CD4-positive, alpha-beta T cell treated with Interleukin-4 for 1 hour (primary cell): ENCODE data around the gene SEMA6D.

ENCODE experiments used
- DNase-seq, 2 donors: peaks; one replicate each; pipeline ENCODE4 v3.0.0-alpha.2; 2020 to 2022

SEMA6D gene

DNA sequence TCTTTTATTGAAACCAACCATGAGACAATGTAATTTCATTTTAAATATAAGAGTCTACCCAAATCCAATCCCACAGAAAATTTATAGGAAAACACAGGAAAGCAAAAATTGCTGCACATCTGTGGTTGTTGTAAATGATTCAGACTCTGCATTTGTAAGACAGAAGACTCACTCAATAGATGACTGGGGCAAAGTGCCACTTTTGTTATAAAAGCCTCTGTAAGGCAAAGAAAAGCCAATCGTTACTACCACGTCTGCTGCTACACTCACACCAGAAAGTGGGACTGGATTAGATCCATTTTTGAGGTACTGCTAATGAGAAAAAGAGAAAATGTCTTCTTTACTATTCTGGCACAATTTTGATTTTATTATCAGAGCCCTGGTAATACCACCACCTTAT is 74.9 kb downstream of the SEMA6D start:
- no peak for DNase-seq

DNA sequence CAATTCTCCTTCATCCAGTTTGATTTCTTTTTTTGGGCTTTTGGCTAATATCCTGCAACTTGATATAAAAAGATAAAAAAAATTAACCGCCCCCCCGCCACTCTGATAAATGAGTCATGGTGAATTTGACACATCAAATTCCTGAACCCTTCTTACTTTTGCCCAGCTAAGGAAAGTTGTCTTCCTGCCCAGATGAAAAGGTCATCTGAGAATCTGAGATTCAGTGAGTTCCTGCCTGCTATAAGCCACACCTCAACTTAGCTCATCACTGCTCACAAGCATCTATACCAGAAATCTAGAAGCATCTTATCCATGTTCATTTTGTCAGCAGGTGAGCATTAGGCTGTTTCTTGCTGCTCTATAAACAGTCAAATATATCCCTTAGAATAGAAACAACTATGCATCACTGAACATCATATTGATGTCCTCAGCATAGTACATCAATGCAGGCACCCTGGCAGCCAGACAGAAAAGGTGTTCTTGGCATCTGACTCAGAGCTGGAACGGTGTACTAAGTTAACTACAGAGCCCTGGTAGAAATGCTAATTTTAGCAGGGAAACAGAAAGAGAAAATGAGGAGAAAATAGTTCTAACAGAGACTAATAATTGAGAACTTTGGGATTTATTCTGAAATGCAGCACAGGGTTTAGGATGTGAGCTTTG is 77.1 kb downstream of the SEMA6D start:
- DNase-seq = no peak

DNA sequence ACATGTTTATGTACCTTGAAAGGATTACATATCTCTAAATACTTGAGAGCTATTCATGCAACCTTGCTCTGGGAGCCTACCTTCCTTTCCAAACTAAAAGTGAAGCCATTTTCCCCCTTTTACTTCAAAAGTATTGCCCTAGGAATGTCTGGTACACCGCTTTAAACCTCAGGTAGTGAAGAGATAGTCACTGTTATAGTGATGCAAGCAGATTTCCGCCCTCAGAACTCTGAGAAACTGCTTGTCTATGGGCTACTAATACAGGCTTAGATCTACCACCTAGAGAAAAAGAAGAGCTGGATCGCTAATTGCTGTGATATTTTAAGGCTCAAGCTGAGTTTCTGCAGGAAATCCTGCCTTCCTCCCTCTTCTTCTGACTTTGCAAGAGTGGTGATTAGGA is 78.6 kb downstream of the SEMA6D start:
- no peak for DNase-seq

DNA sequence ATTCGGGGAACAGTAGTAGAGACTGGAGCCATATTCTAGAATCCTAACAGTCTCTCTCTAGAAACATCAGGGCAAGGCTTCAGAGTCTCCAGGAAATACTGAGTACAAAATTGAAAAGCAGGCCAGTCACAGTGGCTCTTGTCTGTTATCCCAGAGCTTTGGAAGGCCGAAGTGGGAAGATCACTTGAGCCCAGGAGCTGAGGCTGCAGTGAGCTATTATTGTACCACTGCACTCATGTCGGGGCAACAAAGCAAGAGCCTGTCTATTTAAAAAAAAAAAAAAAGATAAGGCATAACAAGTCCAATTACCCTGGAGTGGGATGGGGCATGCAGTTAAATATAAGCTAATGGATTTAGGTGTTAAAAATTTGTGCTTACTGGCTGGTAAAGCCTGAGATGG is 79.0 kb downstream of the SEMA6D start:
- no peak for DNase-seq

DNA sequence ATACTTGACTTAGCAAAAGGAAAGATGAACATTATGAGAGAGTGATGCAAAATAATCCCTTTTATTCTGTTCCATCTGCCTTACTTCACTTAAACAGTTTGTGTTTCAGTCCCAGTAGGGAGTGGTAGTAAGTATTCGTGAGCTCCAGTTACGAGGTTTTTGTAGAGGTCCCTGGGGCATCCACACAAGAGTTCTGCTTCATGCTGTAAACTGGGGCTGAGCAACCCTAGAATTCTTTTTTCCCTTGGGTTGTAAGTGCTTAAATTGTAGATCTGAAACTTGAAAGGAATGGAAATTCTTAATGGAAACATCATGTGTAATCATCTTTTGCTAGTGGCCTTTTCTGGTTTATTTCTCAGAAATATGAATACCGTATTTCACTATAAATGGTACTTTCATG is 79.5 kb downstream of the SEMA6D start:
- no peak for DNase-seq

DNA sequence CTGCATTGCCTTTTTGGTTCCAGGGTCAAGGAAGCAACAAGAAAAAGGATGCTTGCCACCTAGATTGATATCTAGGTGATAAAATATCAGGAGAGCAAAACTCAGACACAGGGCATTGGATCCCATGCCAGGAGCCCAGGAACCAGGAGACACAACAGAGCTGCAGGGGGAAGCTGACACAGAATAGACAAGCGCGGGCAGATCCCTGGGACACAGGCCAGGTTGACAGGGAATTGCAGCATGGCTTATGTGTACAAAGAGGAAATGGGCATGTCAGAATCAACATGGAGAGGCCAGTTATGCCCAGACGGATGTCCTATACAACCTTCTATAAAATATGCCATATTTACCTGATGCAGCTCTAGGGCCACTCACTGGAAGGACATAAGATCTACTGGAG is 84.2 kb downstream of the SEMA6D start:
- no peak for DNase-seq

DNA sequence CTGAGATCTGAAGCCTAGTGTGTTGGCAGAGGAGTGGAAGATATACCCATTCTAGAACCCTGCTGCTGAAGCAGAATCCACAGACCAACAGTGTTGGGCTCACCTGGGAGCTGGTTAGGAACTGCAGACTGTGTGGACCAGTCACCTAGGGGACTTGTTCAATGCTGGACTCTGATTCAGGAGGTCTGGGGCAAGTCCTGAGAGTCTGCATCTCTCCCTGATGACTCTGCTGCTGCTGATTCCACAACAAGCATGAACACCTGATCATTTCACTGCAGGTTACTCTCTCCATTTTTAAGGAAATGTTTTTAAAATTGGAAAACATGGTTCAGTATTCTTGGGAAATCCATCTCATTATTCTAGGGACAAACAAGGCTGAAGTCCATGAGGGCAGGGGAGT is 84.9 kb downstream of the SEMA6D start:
- DNase-seq = no peak

DNA sequence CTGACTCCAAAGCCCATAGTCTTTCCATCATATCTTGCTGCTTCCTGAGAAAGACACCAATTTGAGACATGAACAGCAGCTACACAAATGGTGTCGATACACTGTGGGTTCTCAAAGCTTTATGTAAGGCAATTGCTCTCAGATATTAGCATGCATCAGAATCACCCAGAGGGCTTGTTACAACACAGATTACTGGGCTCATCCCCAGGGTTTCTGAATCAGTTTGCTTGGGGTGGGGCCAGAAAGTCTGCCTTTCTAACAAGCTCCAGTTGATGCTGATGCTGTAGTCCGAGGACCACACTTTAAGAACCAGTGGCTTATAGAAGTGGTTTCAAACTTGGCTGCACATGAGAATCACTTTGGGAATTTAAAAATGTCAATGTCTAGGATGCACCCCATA is 86.5 kb downstream of the SEMA6D start:
- DNase-seq = no peak

DNA sequence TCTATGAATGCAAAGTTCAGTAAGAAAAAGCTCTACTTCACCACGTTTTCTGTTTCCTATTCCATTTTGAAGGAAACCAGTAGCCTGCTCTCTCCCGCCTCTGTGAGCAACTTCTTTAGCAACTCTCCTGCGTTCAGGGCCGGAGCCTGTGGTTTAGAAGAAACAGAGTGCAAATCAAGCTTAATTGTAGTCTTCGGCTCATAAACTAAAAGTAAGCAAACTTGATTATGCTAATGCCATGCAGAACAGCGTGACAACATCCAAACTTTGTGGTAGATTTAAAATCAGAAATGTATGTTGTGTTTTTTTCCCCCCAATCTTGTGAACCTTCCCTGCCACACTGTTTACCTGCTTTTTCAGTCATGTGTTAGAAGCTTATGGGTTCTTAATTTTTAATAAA is 87.4 kb downstream of the SEMA6D start:
- DNase-seq = no peak

DNA sequence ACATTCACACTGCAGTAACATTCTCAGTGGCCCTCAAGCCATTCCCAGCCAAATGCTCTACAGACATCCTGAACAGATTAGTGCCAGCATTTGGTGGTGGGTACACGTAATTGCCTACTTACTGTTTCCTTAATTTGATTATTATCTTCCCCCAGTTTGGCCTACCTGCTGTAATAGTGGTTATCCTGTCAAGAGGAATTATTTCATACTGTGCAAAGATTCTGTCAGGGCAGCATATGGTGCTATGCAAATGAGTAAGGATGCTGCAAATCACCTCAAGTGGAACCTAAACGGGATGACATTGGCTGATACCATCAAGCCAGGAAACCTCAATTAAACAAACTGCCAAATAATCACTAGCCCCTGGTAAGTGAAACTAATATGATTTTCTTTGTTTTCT is 88.7 kb downstream of the SEMA6D start:
- no peak for DNase-seq

DNA sequence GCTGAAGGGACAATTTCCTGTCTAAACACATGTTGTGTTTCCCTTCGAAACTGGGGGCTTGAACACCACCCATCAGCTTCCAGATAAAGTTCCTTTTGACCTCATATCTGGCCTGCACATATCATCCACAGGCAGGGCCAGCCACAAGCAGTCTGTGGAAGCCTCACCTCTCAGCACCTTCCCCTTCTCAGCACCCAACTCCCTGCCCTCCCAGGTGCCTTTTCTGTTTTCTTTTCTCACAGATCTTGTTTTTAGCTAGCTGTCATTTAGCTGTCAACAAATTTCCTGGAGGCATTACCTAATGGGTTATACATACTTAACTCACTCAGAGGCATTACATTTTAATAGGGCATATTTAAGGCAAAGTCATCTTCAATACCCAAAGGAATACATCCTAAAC is 93.9 kb downstream of the SEMA6D start:
- DNase-seq = no peak

DNA sequence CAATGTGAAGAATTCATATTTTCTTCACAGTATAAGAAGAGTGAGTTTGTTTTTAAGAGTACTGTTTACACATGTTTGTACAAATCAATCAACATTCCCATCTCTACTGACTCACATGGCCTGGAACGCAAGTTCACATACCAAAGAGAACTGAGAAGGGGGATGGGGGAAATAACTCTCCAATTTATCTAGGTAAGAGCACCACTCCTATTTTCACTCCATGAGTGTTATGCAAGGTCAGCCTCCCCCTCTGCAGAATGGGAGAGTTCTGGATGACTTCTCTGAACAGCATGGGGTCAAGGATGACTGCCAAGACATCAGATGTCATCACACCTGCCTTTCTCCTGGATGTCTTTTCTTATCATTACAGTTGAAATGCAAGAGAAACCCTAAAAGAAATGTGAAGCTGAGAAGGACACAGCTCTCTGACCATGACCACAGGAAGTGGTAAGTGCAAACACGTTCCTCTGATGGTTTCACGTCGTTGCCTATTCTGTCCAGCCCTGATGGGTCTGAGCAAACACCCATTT is 95.2 kb downstream of the SEMA6D start:
- no peak for DNase-seq

DNA sequence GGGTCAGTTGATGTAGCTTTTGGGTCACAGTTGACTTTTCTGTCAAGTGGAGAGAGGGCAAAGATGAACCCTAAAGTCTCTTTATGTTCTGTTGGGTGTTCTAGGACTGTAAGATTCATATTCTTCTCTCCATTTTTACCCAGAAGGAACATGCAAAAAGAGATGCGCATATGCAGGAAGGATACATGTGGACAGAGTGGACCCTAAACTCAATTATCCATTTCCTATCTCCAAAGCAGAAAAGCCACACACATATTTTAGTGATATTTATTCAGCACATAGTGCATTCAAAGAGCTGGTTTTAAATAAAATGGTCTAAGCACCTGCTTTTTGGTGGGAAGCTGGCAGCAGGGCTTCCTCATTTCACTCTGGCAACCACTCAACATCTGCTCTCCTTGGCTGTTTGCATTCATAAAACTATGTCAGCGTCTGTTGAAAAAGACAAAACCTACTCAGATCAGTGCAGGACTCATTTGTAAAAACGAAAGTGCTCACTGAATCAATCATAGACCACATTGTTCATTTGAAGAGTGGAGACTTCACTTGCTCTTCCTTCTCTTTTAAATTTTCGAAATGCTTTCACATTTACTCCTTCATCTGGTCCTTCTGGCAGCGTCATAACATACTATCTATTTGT is 96.6 kb downstream of the SEMA6D start:
- no peak for DNase-seq

DNA sequence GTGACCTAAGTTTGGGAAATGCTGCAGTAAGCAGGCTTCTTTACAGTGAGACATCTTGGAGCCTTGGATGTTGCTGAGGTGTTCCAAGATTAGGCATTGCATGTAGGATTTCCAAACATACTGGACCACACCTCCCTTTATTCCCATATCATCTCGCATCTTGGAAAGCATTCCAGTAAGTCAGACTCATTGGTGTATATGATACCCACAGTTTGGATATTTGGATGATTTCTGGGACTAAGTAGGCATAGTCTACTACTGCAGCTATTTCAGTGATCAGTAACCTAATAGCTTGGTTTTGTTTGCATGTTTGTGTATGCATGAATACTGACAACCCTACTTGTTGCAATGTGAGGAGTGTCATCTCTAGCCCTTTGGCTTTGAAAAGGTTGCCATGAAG is 97.3 kb downstream of the SEMA6D start:
- no peak for DNase-seq

DNA sequence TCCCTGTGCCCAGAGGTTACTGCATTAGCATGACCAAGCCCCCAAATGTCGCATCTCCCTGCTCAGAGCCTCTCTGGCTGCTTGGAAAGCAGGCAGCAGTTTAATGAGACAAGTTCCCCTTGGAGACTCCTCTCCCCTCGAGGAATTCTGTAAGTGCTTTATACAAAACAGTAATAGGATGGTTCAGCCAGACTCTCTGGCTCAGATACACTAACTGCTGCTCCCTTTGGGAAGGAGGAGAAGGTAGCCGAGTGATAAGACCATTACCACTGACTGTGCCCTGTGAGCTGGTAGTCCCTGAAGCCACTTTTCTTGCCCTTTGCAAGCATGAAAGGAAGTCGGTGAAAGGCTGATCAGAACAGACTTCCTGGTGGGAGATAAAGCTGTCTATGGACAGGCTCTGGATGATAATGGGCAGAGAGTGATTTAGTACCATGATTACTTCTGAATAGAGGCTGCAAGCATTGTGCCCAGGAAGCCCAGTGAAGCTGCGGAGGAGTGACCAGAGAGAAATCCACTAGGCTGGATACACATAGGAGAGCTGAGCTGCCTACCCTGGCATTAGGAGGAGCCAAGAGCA is 100.8 kb downstream of the SEMA6D start:
- DNase-seq = no peak

DNA sequence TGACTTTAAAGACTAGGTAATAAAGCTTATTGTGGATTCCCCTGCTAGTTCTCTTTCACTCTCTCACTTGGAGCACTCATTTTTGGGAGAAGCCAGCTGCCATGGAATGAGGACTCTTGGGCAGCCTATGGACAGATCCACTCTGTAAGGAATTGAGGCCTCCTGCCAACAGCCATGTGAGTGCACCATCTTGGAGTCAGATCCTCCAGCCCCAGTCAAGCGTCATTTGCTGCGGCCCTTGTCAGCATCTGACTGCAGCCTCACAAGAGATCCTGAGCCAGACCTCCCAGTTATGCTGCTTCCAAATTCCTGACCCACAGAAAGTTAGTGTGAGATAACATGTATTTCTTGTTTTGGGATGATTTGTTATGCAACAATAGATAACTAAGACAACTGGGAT is 101.9 kb downstream of the SEMA6D start:
- no peak for DNase-seq

DNA sequence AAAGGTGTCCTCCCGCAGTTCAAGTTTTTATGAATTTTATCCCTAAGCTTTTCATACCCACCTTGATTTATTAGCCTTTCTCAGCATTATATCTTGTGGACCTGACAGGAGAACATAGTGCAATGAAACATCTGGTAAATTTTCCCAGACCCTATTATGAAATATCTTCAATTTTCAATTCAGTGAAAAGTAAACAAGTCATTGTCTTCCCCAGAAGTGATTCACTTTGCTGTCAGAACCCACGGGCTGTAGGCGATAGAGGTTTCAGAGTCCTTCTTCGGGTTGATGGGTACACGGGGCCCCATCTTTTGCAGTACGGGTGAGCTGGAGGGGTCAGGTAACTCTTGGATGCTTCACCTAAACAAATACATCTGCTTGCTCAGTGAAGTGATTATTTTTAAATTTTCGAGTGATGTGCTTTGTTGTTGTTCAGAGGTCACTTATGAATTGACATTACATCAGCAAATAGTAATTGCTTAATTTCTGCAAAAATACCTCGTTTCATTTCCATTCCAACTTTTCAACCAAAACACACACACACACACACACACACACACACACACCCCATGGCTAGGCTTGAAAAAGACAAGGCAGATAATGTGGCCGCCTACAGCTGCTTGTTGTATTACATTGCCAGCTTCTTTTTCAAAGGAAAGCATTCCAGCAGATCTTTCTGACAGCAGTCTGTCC is 102.9 kb downstream of the SEMA6D start:
- no peak for DNase-seq

DNA sequence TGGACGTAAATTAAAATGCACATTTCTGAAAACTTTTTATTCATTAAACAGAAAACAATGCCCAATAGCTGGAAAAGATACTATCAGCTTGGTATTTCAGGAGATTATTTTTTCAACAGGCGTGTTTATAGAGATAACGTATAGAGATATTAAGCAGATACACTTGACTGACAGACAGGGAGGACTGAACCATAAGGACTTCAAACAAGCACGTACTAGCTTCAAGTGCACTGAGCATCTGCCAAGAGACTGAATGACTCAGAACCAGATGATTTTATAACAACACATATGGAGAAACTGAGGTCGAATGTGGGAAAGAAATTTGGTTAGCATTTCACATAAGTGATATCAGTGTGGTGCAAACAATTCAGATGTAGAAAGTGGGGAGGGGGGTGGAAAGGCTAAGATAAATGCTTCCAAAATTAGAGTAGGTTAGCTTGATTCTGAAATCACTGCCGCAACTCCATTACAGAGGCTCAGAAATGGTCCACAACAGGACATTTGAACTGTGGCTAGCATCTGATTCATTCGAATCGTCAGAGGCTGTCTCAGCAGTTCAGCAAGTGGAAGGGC is 103.5 kb downstream of the SEMA6D start:
- no peak for DNase-seq

DNA sequence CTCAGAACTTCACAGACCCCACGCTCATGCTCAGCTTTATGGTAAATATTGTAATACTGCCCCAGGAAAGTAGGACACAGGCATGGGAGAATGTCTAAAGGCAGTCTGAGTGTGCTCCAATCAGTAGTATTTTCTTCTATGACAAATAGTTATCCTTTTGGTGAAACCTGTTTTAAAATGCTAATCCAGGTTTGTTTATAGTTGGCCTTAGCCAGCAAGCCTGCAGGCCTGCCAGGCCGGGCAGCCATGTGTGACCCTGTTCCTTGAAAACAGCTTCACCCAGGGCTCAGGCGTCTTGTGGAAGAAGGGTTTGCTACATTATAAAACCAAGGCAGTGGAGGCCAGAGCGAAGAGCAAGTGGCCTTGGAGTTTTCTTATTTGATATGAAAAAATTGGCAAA is 104.7 kb downstream of the SEMA6D start:
- no peak for DNase-seq
